ENCODE data around the gene FAM3C.

DNA sequence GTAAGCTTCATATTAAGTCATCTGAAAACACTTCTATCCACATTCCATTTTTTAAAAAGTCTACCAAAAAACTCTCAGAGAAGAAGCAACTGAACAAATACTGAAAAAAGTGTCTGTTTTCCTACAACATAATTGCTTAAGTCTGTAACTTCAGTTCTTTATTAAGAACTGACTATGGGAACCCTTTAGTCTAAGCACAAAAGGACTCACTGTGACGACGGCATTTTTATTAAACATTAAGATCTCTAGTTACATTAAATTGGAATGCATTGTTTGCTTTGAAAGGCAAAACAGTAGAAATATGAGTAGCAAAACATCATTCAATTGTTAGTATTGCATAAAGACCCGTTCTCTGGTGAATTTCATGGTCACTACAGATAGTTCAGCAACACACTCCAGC, 5.8 kb upstream of the FAM3C start:
- no peak for TF ChIP-seq EZH2 (IDR thresholded peaks at IDR 0.05; ENCODE audit: low read depth, unreplicated experiment)
- TF ChIP-seq EZH2phosphoT487 (IDR thresholded peaks at IDR 0.05; ENCODE audit: unreplicated experiment), result no peak
- TF ChIP-seq, protein P1, sequence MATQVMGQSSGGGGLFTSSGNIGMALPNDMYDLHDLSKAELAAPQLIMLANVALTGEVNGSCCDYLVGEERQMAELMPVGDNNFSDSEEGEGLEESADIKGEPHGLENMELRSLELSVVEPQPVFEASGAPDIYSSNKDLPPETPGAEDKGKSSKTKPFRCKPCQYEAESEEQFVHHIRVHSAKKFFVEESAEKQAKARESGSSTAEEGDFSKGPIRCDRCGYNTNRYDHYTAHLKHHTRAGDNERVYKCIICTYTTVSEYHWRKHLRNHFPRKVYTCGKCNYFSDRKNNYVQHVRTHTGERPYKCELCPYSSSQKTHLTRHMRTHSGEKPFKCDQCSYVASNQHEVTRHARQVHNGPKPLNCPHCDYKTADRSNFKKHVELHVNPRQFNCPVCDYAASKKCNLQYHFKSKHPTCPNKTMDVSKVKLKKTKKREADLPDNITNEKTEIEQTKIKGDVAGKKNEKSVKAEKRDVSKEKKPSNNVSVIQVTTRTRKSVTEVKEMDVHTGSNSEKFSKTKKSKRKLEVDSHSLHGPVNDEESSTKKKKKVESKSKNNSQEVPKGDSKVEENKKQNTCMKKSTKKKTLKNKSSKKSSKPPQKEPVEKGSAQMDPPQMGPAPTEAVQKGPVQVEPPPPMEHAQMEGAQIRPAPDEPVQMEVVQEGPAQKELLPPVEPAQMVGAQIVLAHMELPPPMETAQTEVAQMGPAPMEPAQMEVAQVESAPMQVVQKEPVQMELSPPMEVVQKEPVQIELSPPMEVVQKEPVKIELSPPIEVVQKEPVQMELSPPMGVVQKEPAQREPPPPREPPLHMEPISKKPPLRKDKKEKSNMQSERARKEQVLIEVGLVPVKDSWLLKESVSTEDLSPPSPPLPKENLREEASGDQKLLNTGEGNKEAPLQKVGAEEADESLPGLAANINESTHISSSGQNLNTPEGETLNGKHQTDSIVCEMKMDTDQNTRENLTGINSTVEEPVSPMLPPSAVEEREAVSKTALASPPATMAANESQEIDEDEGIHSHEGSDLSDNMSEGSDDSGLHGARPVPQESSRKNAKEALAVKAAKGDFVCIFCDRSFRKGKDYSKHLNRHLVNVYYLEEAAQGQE (IDR thresholded peaks at IDR 0.05; ENCODE audit: unreplicated experiment), result no peak
- no peak for TF ChIP-seq POLR2AphosphoS5 (IDR thresholded peaks at IDR 0.05; ENCODE audit: low read depth)
- no peak for TF ChIP-seq CTCF (conservative IDR thresholded peaks at IDR 0.05; ENCODE audit: low read depth in 2 of 2)
- no peak for TF ChIP-seq CREB1 (CRISPR knock-in tag; IDR thresholded peaks at IDR 0.05; ENCODE audit: low read depth)
- TF ChIP-seq STAT1 (IDR thresholded peaks at IDR 0.05; ENCODE audit: unreplicated experiment), result no peak
- no peak for TF ChIP-seq NANOG (IDR thresholded peaks at IDR 0.05; ENCODE audit: borderline replicate concordance)
- TF ChIP-seq ZNF331 (CRISPR knock-in tag; IDR thresholded peaks at IDR 0.05; ENCODE audit: low read depth), result no peak
- TF ChIP-seq, protein P2, sequence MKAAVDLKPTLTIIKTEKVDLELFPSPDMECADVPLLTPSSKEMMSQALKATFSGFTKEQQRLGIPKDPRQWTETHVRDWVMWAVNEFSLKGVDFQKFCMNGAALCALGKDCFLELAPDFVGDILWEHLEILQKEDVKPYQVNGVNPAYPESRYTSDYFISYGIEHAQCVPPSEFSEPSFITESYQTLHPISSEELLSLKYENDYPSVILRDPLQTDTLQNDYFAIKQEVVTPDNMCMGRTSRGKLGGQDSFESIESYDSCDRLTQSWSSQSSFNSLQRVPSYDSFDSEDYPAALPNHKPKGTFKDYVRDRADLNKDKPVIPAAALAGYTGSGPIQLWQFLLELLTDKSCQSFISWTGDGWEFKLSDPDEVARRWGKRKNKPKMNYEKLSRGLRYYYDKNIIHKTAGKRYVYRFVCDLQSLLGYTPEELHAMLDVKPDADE (IDR thresholded peaks at IDR 0.05), result no peak
- no peak for TF ChIP-seq JUNB (IDR thresholded peaks at IDR 0.05; ENCODE audit: unreplicated experiment)

Measured in GM23338 (cell line).